Keratinocyte (primary cell): ENCODE data around the gene CHPT1. TPM values are rescaled to one million over a fixed set of nuclear protein-coding genes. Genes with fewer than 3 reads are reported as not detected.

Experiments used
- DNase-seq: peaks from one replicate; pipeline ENCODE4 v3.0.0-alpha.2; 2011; ENCODE audit warnings: low read depth, missing footprints, low spot score
- FAIRE-seq: peaks from 2 replicates; lab custom pipeline; 2011; peaks lifted over from hg19 to GRCh38; lab: Jason Lieb, UNC
- H2AFZ ChIP-seq: 2 replicates; pipeline ENCODE4 v1.6.0; 2012; ENCODE audit warnings: low read length, control low read depth, inconsistent platforms; ENCODE audit not compliant: control insufficient read depth
- H3K27ac ChIP-seq: 2 replicates; pipeline ENCODE4 v1.5.1; 2011; ENCODE audit warnings: low read length; ENCODE audit not compliant: control insufficient read depth, insufficient read depth
- H3K27me3 ChIP-seq: 3 replicates; pipeline ENCODE4 v1.6.0; 2011; ENCODE audit warnings: low read length; ENCODE audit not compliant: control insufficient read depth, insufficient read depth; ENCODE audit errors: extremely low read depth
- H3K36me3 ChIP-seq, 2 experiments: 2 replicates in 1 of 2; 3 replicates in 1 of 2; pipeline ENCODE4 v1.5.1; 2011; ENCODE audit warnings: low read length in 2 of 2, mild to moderate bottlenecking in 1 of 2; ENCODE audit not compliant: control insufficient read depth in 2 of 2, insufficient read depth in 2 of 2; ENCODE audit errors: extremely low read depth in 1 of 2
- H3K4me1 ChIP-seq: 3 replicates; pipeline ENCODE4 v1.5.1; 2011; ENCODE audit warnings: low read length; ENCODE audit not compliant: control insufficient read depth, insufficient read depth; ENCODE audit errors: extremely low read depth
- H3K4me2 ChIP-seq: 3 replicates; pipeline ENCODE4 v1.6.0; 2011; ENCODE audit warnings: low read depth, low read length; ENCODE audit not compliant: control insufficient read depth, insufficient read depth; ENCODE audit errors: extremely low read depth
- H3K4me3 ChIP-seq, 3 experiments: fragments of 200-600 bp in 1 of 3; sonication (generic) in 1 of 3; 2 replicates in 2 of 3; 3 replicates in 1 of 3; pipeline ENCODE4 v1.5.1; 2011 to 2016; ENCODE audit warnings: low read length in 3 of 3, mild to moderate bottlenecking in 3 of 3, control low read depth in 2 of 3, inconsistent platforms in 1 of 3, low read depth in 1 of 3, mixed read lengths in 1 of 3, mixed run types in 1 of 3, moderate library complexity in 1 of 3; ENCODE audit not compliant: control insufficient read depth in 2 of 3, insufficient read depth in 2 of 3; ENCODE audit errors: extremely low read depth in 1 of 3
- H3K79me2 ChIP-seq: 2 replicates; pipeline ENCODE4 v1.6.0; 2012; ENCODE audit warnings: low read length; ENCODE audit not compliant: control insufficient read depth, insufficient read depth
- H3K9ac ChIP-seq: 3 replicates; pipeline ENCODE4 v1.6.0; 2011; ENCODE audit warnings: low read length; ENCODE audit not compliant: control insufficient read depth, insufficient read depth; ENCODE audit errors: extremely low read depth
- H3K9me1 ChIP-seq: 3 replicates; pipeline ENCODE4 v1.6.0; 2011; ENCODE audit warnings: low read length; ENCODE audit not compliant: control insufficient read depth, insufficient read depth; ENCODE audit errors: extremely low read depth
- H3K9me3 ChIP-seq: 2 replicates; pipeline ENCODE4 v1.5.1; 2012; ENCODE audit warnings: low read depth, low read length; ENCODE audit not compliant: control insufficient read depth
- H4K20me1 ChIP-seq: 3 replicates; pipeline ENCODE4 v1.6.0; 2011; ENCODE audit warnings: low read length; ENCODE audit not compliant: control insufficient read depth, insufficient read depth; ENCODE audit errors: extremely low read depth
- CTCF ChIP-seq, 3 experiments: IDR thresholded peaks in 1 of 3; conservative IDR thresholded peaks in 1 of 3; optimal IDR thresholded peaks in 1 of 3; 2 replicates in 2 of 3; 3 replicates in 1 of 3; pipeline versions ENCODE3 to v1.5.1; 2011; ENCODE audit warnings: low read length in 3 of 3, mild to moderate bottlenecking in 3 of 3, moderate library complexity in 2 of 3, control low read depth in 1 of 3, inconsistent platforms in 1 of 3; ENCODE audit not compliant: insufficient read depth in 2 of 3; ENCODE audit errors: extremely low read depth in 1 of 3
- EZH2 ChIP-seq: IDR thresholded peaks from one replicate; pipeline ENCODE4 v1.6.1; 2012; ENCODE audit warnings: inconsistent platforms, mild to moderate bottlenecking, low read length, moderate library complexity
- dilution Hi-C: fragments of 300-500 bp; cut with MboI; formaldehyde crosslinking; loops from one replicate; pipeline ENCODE4 v1.7.0; 2020; ENCODE audit warnings: low sequenced_read_pairs; ENCODE audit not compliant: extremely low pct_ligation_motif_present
- polyA plus RNA-seq, 5 experiments: library from polyadenylated mRNA; depleted of rRNA in 3 of 5; stranded (reverse) in 3 of 5; stranded (forward) in 1 of 5; unstranded in 1 of 5; fragments of >200 nt; gene quantifications; 1 replicate in 1 of 5; 2 replicates in 3 of 5; 3 replicates in 1 of 5; pipeline versions ENCODE4 v1.2.1 to v1.2.3, GENCODE V29; 2011 to 2012; ENCODE audit warnings: missing spikeins in 2 of 5, low read depth in 1 of 5, low replicate concordance in 1 of 5

CHPT1 gene
- polyA plus RNA-seq, 1 donor (not counting 4 experiments of a cell fraction or from before 2014, with no cell fraction given) = 12.7 TPM

GRCh38 chr12:101750152-101750551, 52.7 kb downstream of the CHPT1 start:
- TF ChIP-seq CTCF (optimal IDR thresholded peaks at IDR 0.05 in 1 of 3, IDR thresholded peaks at IDR 0.05 in 1 of 3, conservative IDR thresholded peaks at IDR 0.05 in 1 of 3; ENCODE audit: extremely low read depth in 1 of 3, insufficient read depth in 2 of 3, low read length in 3 of 3) (no peak), EZH2 (no peak)
- no peak for DNase-seq
- dilution Hi-C loops = no loop called here
- Histone ChIP-seq H4K20me1 (no peaks in the 10 kb centered on the region), H3K4me2 (no peak overlapping the region), H3K4me1 (no peaks in the 10 kb centered on the region), H3K36me3 (peaks cover 7 to 10% of the 10 kb centered on the region in 2 experiments), H3K27me3 (no peaks in the 10 kb centered on the region), H3K9ac (no peak overlapping the region), H3K79me2 (no peaks in the 10 kb centered on the region), H2AFZ (no peak overlapping the region), H3K9me1 (no peaks in the 10 kb centered on the region), H3K9me3 (no peaks in the 10 kb centered on the region), H3K27ac (no peak overlapping the region), H3K4me3 (no peak overlapping the region)
- FAIRE-seq = no peak

- Histone ChIP-seq H3K4me1 (no peaks in the 10 kb centered on the region), H3K27ac (no peak overlapping the region), H3K4me3 (no peak overlapping the region), H3K9me3 (no peaks in the 10 kb centered on the region), H3K9me1 (no peaks in the 10 kb centered on the region), H3K79me2 (no peaks in the 10 kb centered on the region), H3K9ac (no peak overlapping the region), H2AFZ (no peak overlapping the region), H3K27me3 (no peaks in the 10 kb centered on the region), H4K20me1 (no peaks in the 10 kb centered on the region), H3K4me2 (no peak overlapping the region), H3K36me3 (peaks cover 0 to 6% of the 10 kb centered on the region in 2 experiments)
- dilution Hi-C loops = no loop called here
- DNase-seq (no peak), FAIRE-seq (no peak)
- peak in 2 of 3 experiments; percentile 53 to 75 for TF ChIP-seq CTCF (optimal IDR thresholded peaks at IDR 0.05 in 1 of 3, IDR thresholded peaks at IDR 0.05 in 1 of 3, conservative IDR thresholded peaks at IDR 0.05 in 1 of 3; ENCODE audit: extremely low read depth in 1 of 3, insufficient read depth in 2 of 3, low read length in 3 of 3)
- TF ChIP-seq EZH2 = no peak
Observed at GRCh38 chr12:101759396-101760047, 62.1 kb downstream of the CHPT1 start.
